ENCODE results near the gene GMPPA. TPM values are rescaled to one million over a fixed set of nuclear protein-coding genes. Genes with fewer than 3 reads are reported as not detected.

GMPPA gene
- total RNA-seq, 2 experiments from 2014 or later, result 32.4 to 34.2 TPM

DNA sequence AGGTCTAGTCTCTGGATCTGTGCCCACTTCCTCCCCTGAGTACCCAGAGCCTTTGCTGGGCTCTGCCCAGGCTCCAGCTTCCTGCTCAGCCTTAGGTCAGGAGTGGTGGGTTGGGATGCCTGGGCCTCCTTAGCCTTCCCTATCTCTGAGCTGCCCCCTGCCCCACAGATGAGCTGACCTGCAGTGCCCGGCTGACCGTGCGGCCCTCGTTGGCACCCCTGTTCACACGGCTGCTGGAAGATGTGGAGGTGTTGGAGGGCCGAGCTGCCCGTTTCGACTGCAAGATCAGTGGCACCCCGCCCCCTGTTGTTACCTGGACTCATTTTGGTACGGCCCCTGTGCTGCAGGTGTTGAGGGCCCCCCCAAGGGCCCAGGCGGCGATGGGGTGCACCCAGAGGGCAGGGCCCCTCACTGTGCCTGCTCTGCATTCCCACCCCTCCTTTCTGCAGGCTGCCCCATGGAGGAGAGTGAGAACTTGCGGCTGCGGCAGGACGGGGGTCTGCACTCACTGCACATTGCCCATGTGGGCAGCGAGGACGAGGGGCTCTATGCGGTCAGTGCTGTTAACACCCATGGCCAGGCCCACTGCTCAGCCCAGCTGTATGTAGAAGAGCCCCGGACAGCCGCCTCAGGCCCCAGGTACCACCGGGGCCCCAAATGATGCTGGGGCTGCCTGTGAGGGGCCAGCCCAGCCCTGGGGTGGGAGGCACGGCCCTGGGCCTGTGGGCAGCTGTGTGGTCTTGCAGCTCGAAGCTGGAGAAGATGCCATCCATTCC is 30.1 kb upstream of the GMPPA start:
- no peaks in the 10 kb centered on the region for H3K9me3 Mint-ChIP-seq
- H3K36me3 Mint-ChIP-seq (ENCODE audit: low read depth), result no peaks in the 10 kb centered on the region
- H3K27me3 Mint-ChIP-seq, result no peaks in the 10 kb centered on the region
- no peak for ATAC-seq
- H3K27ac Mint-ChIP-seq, result no peak overlapping the region
- no peaks in the 10 kb centered on the region for H3K4me1 Mint-ChIP-seq (ENCODE audit: low read depth)
- no peak overlapping the region for H3K4me3 Mint-ChIP-seq
- POLR2A ChIA-PET, result no interaction called here
- DNase-seq, result no peak
- intact Hi-C loops (cut with micrococcal nuclease), result no loop called here
- no peak for TF ChIP-seq CTCF (IDR thresholded peaks at IDR 0.05)
- CTCF ChIA-PET, result interaction anchor here (1.0 to 1.6 kb wide), 2 partner anchors 41 to 61 kb away, joined by 3 to 6 read pairs; no protein-coding TSS in a partner anchor

DNA sequence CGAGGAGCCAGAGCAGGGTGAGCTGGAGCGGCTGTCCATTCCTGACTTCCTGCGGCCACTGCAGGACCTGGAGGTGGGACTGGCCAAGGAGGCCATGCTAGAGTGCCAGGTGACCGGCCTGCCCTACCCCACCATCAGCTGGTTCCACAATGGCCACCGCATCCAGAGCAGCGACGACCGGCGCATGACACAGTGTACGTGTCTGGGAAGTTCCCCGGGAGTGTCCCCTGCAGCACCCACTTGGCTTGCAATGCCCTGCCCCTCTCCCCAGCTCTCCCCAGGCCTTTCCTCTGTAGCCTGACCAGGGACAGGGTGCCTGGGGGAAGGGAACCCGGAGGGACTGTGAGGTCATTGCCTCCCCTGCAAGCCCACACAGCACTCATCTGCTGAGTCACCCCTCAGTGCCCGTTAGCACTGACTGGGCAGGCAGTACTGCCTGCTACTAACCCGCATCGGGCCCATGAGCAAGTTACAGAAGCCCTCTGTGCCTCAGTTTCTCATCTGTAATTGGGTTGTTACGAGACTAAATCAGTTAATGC is 29.4 kb upstream of the GMPPA start:
- ChIA-PET POLR2A (no interaction called here), CTCF (interaction anchor here (0.7 to 2.0 kb wide), 3 partner anchors 8 to 61 kb away, joined by 3 to 6 read pairs (median 3); no protein-coding TSS in a partner anchor)
- Mint-ChIP-seq H3K36me3 (ENCODE audit: low read depth) (no peaks in the 10 kb centered on the region), H3K9me3 (no peaks in the 10 kb centered on the region), H3K27me3 (no peaks in the 10 kb centered on the region), H3K4me3 (no peak overlapping the region), H3K4me1 (ENCODE audit: low read depth) (no peaks in the 10 kb centered on the region), H3K27ac (no peak overlapping the region)
- TF ChIP-seq CTCF (IDR thresholded peaks at IDR 0.05), result no peak
- ATAC-seq (no peak), DNase-seq (no peak)
- intact Hi-C loops (cut with micrococcal nuclease), result no loop called here

- no peak for TF ChIP-seq CTCF (IDR thresholded peaks at IDR 0.05)
- H3K36me3 Mint-ChIP-seq (ENCODE audit: low read depth), result no peaks in the 10 kb centered on the region
- H3K4me3 Mint-ChIP-seq, result no peak overlapping the region
- H3K9me3 Mint-ChIP-seq, result no peaks in the 10 kb centered on the region
- no peaks in the 10 kb centered on the region for H3K27me3 Mint-ChIP-seq
- CTCF ChIA-PET, result interaction anchor here (1.2 to 2.0 kb wide), 3 partner anchors 39 to 68 kb away, joined by 3 to 6 read pairs (median 6); no protein-coding TSS in a partner anchor
- H3K4me1 Mint-ChIP-seq (ENCODE audit: low read depth), result no peaks in the 10 kb centered on the region
- POLR2A ChIA-PET, result interaction anchor here (0.7 kb wide), 1 partner anchor 20 kb away, joined by 3 read pairs; no protein-coding TSS in a partner anchor
- H3K27ac Mint-ChIP-seq, result no peak overlapping the region
- intact Hi-C loops (cut with micrococcal nuclease), result no loop called here
- DNase-seq, result no peak
- no peak for ATAC-seq
Measured at GRCh38 chr2:219470429-219470828, 28.3 kb upstream of the GMPPA start.

GRCh38 chr2:219471476-219472371 is 27.0 kb upstream of the GMPPA start:
- POLR2A ChIA-PET, result interaction anchor here (0.6 kb wide), 1 partner anchor 14 kb away, joined by 3 read pairs; no protein-coding TSS in a partner anchor
- H3K4me1 Mint-ChIP-seq (ENCODE audit: low read depth), result peaks cover 2% of the 10 kb centered on the region
- H3K9me3 Mint-ChIP-seq, result no peaks in the 10 kb centered on the region
- H3K4me3 Mint-ChIP-seq, result no peak overlapping the region
- CTCF ChIA-PET, result interaction anchor here (0.9 to 2.8 kb wide), 5 partner anchors 9 to 69 kb away, joined by 3 to 13 read pairs (median 6); no protein-coding TSS in a partner anchor
- intact Hi-C loops (cut with micrococcal nuclease), result no loop called here
- H3K36me3 Mint-ChIP-seq (ENCODE audit: low read depth), result no peaks in the 10 kb centered on the region
- ATAC-seq (no peak), DNase-seq (no peak)
- no peak for TF ChIP-seq CTCF (IDR thresholded peaks at IDR 0.05)
- H3K27me3 Mint-ChIP-seq, result no peaks in the 10 kb centered on the region
- H3K27ac Mint-ChIP-seq, result no peak overlapping the region
